ENCODE results near the gene BNC1. TPM values are rescaled to one million over a fixed set of nuclear protein-coding genes. Genes with fewer than 3 reads are reported as not detected.

BNC1 gene
- total RNA-seq, 1 donor from 2014 or later: 0.67 TPM

DNA sequence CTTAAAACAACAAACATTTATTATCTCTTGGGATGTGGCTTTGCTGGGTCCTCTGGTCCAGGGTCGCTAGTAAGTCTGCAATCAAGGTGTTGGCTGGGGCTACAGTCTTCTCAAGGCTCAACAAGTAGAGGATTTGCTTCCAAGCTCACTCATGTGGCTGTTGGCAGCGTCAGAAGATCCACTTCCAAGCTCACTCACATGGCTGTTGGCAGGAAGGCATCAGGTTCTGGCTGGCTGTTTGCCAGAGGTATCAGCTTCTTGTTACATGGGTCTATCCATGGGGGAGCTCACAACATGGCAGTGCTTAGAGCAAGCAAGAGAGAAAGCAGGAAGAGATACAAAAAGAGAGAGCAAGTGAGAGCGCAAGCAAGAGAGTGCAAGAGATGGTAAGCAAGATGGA lies 15.0 kb upstream of the BNC1 start:
- H3K9me3 Mint-ChIP-seq (ENCODE audit: low read depth): peaks cover 3% of the 10 kb centered on the region
- no peak overlapping the region for H3K4me3 Mint-ChIP-seq (ENCODE audit: low read depth)
- peaks cover 4% of the 10 kb centered on the region for H3K4me1 Mint-ChIP-seq (ENCODE audit: low read depth)
- DNase-seq (ENCODE audit: low spot score, unreplicated experiment): no peak
- no peak overlapping the region for H3K27ac Mint-ChIP-seq
- no peaks in the 10 kb centered on the region for H3K27me3 Mint-ChIP-seq
- TF ChIP-seq, protein P1, sequence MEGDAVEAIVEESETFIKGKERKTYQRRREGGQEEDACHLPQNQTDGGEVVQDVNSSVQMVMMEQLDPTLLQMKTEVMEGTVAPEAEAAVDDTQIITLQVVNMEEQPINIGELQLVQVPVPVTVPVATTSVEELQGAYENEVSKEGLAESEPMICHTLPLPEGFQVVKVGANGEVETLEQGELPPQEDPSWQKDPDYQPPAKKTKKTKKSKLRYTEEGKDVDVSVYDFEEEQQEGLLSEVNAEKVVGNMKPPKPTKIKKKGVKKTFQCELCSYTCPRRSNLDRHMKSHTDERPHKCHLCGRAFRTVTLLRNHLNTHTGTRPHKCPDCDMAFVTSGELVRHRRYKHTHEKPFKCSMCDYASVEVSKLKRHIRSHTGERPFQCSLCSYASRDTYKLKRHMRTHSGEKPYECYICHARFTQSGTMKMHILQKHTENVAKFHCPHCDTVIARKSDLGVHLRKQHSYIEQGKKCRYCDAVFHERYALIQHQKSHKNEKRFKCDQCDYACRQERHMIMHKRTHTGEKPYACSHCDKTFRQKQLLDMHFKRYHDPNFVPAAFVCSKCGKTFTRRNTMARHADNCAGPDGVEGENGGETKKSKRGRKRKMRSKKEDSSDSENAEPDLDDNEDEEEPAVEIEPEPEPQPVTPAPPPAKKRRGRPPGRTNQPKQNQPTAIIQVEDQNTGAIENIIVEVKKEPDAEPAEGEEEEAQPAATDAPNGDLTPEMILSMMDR (IDR thresholded peaks at IDR 0.05; ENCODE audit: unreplicated experiment): no peak
- H3K36me3 Mint-ChIP-seq (ENCODE audit: insufficient read depth): no peaks in the 10 kb centered on the region

DNA sequence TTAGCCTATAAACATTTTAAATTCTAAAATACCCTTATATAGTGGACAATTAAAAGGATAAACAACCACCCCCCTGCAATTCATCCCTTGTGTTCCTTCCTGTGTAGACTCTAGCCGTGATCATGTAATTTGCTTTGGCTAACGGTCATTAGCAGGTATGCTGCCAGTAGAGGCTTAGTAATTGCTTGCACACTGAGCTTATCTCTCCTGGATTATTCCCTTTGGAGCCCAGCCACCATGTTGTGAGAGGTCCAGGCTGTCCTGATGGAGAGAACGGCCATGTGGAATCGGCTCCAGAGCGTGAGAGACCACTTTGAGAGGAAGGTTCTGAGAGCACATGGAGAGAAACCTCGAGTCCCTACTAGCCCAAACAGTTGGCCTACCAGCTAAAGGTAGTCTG lies 11.0 kb upstream of the BNC1 start:
- peak overlapping the region; percentile 25 for H3K27ac Mint-ChIP-seq
- TF ChIP-seq, protein P1 (IDR thresholded peaks at IDR 0.05; ENCODE audit: unreplicated experiment): no peak
- no peaks in the 10 kb centered on the region for H3K9me3 Mint-ChIP-seq (ENCODE audit: low read depth)
- no peaks in the 10 kb centered on the region for H3K36me3 Mint-ChIP-seq (ENCODE audit: insufficient read depth)
- no peak overlapping the region for H3K4me3 Mint-ChIP-seq (ENCODE audit: low read depth)
- H3K27me3 Mint-ChIP-seq: peaks cover 10% of the 10 kb centered on the region
- no peaks in the 10 kb centered on the region for H3K4me1 Mint-ChIP-seq (ENCODE audit: low read depth)
- DNase-seq (ENCODE audit: low spot score, unreplicated experiment): no peak

DNA sequence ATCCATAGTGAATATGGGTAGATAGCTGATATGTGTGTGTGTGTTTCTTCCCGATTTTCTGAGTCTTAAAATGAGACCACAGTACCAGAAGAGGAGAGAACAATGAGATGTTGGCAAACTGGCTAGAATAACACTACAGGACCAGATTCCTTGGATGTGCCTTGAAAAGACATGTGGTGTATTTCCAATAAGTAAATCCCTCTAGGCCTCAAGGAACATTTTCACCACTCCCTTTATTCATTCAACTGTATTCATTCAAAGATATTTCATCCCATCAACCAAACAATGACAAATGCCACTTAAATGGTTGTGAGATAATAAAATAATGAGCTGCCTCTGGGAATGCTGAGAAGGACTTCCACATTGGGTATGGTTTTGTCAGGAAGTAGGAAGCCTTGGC lies 8.7 kb upstream of the BNC1 start:
- Mint-ChIP-seq H3K9me3 (ENCODE audit: low read depth) (no peaks in the 10 kb centered on the region), H3K4me1 (ENCODE audit: low read depth) (no peaks in the 10 kb centered on the region)

DNA sequence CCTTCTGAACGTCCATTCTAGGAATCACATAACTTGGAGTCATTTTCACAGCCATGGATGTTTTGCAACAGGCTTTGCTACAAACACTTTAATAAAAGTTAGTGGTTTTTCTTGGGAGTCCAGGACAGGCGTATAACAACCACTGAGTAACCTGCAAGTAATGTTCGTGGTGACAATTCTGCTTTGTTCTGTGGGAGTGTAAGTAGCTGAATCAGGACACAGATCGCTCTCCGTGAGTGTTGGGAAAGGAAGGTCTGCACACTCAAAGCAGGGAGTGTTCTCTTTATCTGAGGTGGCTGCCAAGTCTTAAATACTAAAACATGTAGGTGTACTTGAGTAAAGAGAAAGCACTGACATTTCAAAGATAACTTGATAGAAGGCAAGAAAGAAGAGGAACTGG lies 7.9 kb upstream of the BNC1 start:
- Mint-ChIP-seq H3K4me1 (ENCODE audit: low read depth) (no peaks in the 10 kb centered on the region), H3K36me3 (ENCODE audit: insufficient read depth) (no peaks in the 10 kb centered on the region), H3K4me3 (ENCODE audit: low read depth) (no peak overlapping the region), H3K27ac (no peak overlapping the region), H3K27me3 (peaks cover 36% of the 10 kb centered on the region), H3K9me3 (ENCODE audit: low read depth) (no peaks in the 10 kb centered on the region)
- DNase-seq (ENCODE audit: low spot score, unreplicated experiment): no peak
- TF ChIP-seq, protein P1 (IDR thresholded peaks at IDR 0.05; ENCODE audit: unreplicated experiment): no peak

More for the DNA sequence above, 8.7 kb upstream of the BNC1 start:
- H3K27me3 Mint-ChIP-seq: peaks cover 29% of the 10 kb centered on the region
- H3K4me3 Mint-ChIP-seq (ENCODE audit: low read depth): no peak overlapping the region
- no peaks in the 10 kb centered on the region for H3K36me3 Mint-ChIP-seq (ENCODE audit: insufficient read depth)
- H3K27ac Mint-ChIP-seq: no peak overlapping the region
- no peak for DNase-seq (ENCODE audit: low spot score, unreplicated experiment)
- TF ChIP-seq, protein P1 (IDR thresholded peaks at IDR 0.05; ENCODE audit: unreplicated experiment): no peak

DNA sequence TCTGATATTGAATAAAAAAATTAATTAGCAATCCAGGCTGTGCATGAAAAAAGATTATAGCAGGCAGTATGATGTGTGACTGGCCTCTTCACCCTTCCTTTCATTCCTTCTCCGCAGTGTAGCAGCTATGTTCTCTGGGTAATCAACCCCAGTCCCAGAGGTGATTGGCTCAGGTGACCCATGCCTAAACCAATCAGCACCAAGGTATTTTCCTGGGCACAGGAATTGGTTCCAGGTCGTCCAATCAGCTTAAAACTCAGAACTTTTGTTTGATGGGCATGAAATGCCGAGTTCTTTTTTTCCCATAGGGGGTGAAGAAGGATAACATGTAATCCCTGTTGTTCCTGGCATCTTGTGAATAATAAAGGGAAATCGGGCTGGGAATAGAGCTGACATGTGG lies 5.8 kb upstream of the BNC1 start:
- TF ChIP-seq, protein P1 (IDR thresholded peaks at IDR 0.05; ENCODE audit: unreplicated experiment): no peak
- no peaks in the 10 kb centered on the region for H3K9me3 Mint-ChIP-seq (ENCODE audit: low read depth)
- DNase-seq (ENCODE audit: low spot score, unreplicated experiment): no peak
- H3K4me1 Mint-ChIP-seq (ENCODE audit: low read depth): no peaks in the 10 kb centered on the region
- peaks cover 57% of the 10 kb centered on the region for H3K27me3 Mint-ChIP-seq
- no peaks in the 10 kb centered on the region for H3K36me3 Mint-ChIP-seq (ENCODE audit: insufficient read depth)
- H3K27ac Mint-ChIP-seq: no peak overlapping the region
- H3K4me3 Mint-ChIP-seq (ENCODE audit: low read depth): no peak overlapping the region
